Fibroblast of lung (primary cell): ENCODE results near the gene ARHGEF19. TPM values are rescaled to one million over a fixed set of nuclear protein-coding genes. Genes with fewer than 3 reads are reported as not detected.
A peak's percentile ranks its signal among the peaks of the same experiment; 100 is the strongest.
"Not testable (repeated sequence)": the region's sequence is repeated elsewhere in the genome, so short reads cannot be mapped to it uniquely, and the experiment has no call there.

Experiments used
- DNase-seq, 2 donors: peaks; one replicate each; pipeline versions ENCODE4 v3.0.0 to v3.0.0-alpha.2; 2010; ENCODE audit warnings: low read depth in 2 of 2
- H2AFZ ChIP-seq: 2 replicates; pipeline ENCODE4 v1.5.1; 2012; ENCODE audit warnings: low read length, control low read depth, inconsistent platforms
- H3K27ac ChIP-seq: 2 replicates; pipeline ENCODE4 v1.5.1; 2011; ENCODE audit warnings: low read length, control low read depth; ENCODE audit not compliant: insufficient read depth
- H3K27me3 ChIP-seq: 2 replicates; pipeline ENCODE4 v1.5.1; 2011; ENCODE audit warnings: mild to moderate bottlenecking, low read length; ENCODE audit not compliant: control insufficient read depth, insufficient read depth
- H3K36me3 ChIP-seq: 2 replicates; pipeline ENCODE4 v1.5.1; 2011; ENCODE audit warnings: low read length; ENCODE audit not compliant: control insufficient read depth, insufficient read depth
- H3K4me1 ChIP-seq: 2 replicates; pipeline ENCODE4 v1.5.1; 2011; ENCODE audit warnings: low read length; ENCODE audit not compliant: control insufficient read depth, insufficient read depth; ENCODE audit errors: extremely low read depth
- H3K4me2 ChIP-seq: 2 replicates; pipeline ENCODE4 v1.5.1; 2011; ENCODE audit warnings: low read length, control low read depth; ENCODE audit not compliant: insufficient read depth; ENCODE audit errors: extremely low read depth
- H3K4me3 ChIP-seq, 4 experiments: fragments of 200-600 bp in 1 of 4; sonication (generic) in 1 of 4; replicated peaks in 1 of 4; 2 replicates each; pipeline ENCODE4 v1.5.1; 2011 to 2016; ENCODE audit warnings: low read length in 4 of 4, low read depth in 3 of 4, mild to moderate bottlenecking in 3 of 4, control low read depth in 2 of 4, inconsistent platforms in 1 of 4, mixed read lengths in 1 of 4; ENCODE audit not compliant: insufficient read depth in 1 of 4; ENCODE audit errors: control extremely low read depth in 1 of 4
- H3K79me2 ChIP-seq: 2 replicates; pipeline ENCODE4 v1.5.1; 2012; ENCODE audit warnings: mild to moderate bottlenecking, low read length, inconsistent platforms; ENCODE audit not compliant: control insufficient read depth, insufficient read depth
- H3K9ac ChIP-seq: 2 replicates; pipeline ENCODE4 v1.5.1; 2011; ENCODE audit warnings: mild to moderate bottlenecking, low read length, control low read depth; ENCODE audit not compliant: insufficient read depth
- H3K9me3 ChIP-seq: 2 replicates; pipeline ENCODE4 v1.5.1; 2012; ENCODE audit warnings: low read depth, low read length; ENCODE audit not compliant: control insufficient read depth, insufficient read depth
- H4K20me1 ChIP-seq: 2 replicates; pipeline ENCODE4 v1.5.1; 2011; ENCODE audit warnings: low read length; ENCODE audit not compliant: control insufficient read depth, insufficient read depth; ENCODE audit errors: extremely low read depth
- EZH2 ChIP-seq: IDR thresholded peaks from 2 replicates; pipeline ENCODE4 v1.5.1; 2012; ENCODE audit warnings: low read length, control low read depth, mild to moderate bottlenecking; ENCODE audit errors: missing control alignments
- polyA plus RNA-seq, 2 donors: library from polyadenylated mRNA; depleted of rRNA in 1 of 2; stranded (reverse) in 1 of 2; unstranded in 1 of 2; fragments of >200 nt; gene quantifications; 2 replicates each; pipeline ENCODE4 v1.2.1, GENCODE V29; 2011 to 2012; ENCODE audit warnings: missing spikeins in 1 of 2
- total RNA-seq: library from RNA; depleted of rRNA; stranded (reverse); fragments of >200 nt; gene quantifications from 2 replicates; pipeline ENCODE4 v1.2.1, GENCODE V29; 2014
- TF ChIP-seq, protein P1 (sequence below), 2 donors: IDR thresholded peaks in 1 of 2; conservative IDR thresholded peaks in 1 of 2; 1 replicate in 1 of 2; 2 replicates in 1 of 2; pipeline ENCODE4 v1.5.1; 2011 to 2012; ENCODE audit warnings: low read length in 2 of 2, control low read depth in 1 of 2, inconsistent platforms in 1 of 2, low read depth in 1 of 2, mild to moderate bottlenecking in 1 of 2

The ARHGEF19 gene
- total and polyA plus RNA-seq, 2 donors (not counting 1 experiment from before 2014, with no cell fraction given) = 3.3 TPM

DNA sequence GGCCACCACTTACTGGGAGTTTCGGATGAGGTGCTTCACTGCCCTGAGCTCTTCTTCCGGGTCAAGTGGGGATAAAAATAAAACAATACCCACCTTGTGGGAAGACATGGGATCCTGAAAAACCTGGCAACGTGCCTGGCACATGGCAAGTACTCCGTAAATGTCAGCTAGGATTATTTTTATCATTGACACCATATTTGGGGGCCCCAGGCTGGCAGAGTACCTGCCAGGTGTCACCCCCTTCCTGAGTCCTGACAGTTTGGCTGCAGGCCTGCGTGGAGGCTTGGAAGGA lies 47.4 kb downstream of the ARHGEF19 start:
- H2AFZ ChIP-seq = no peak overlapping the region
- no peak overlapping the region for H3K9ac ChIP-seq
- H3K79me2 ChIP-seq = no peaks in the 10 kb centered on the region
- H3K9me3 ChIP-seq = no peaks in the 10 kb centered on the region
- no peak for DNase-seq
- H3K36me3 ChIP-seq = no peaks in the 10 kb centered on the region
- no peaks in the 10 kb centered on the region for H4K20me1 ChIP-seq
- H3K4me1 ChIP-seq = peaks cover 4% of the 10 kb centered on the region
- no peak overlapping the region for H3K4me2 ChIP-seq
- TF ChIP-seq, protein P1, sequence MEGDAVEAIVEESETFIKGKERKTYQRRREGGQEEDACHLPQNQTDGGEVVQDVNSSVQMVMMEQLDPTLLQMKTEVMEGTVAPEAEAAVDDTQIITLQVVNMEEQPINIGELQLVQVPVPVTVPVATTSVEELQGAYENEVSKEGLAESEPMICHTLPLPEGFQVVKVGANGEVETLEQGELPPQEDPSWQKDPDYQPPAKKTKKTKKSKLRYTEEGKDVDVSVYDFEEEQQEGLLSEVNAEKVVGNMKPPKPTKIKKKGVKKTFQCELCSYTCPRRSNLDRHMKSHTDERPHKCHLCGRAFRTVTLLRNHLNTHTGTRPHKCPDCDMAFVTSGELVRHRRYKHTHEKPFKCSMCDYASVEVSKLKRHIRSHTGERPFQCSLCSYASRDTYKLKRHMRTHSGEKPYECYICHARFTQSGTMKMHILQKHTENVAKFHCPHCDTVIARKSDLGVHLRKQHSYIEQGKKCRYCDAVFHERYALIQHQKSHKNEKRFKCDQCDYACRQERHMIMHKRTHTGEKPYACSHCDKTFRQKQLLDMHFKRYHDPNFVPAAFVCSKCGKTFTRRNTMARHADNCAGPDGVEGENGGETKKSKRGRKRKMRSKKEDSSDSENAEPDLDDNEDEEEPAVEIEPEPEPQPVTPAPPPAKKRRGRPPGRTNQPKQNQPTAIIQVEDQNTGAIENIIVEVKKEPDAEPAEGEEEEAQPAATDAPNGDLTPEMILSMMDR (conservative IDR thresholded peaks at IDR 0.05 in 1 of 2, IDR thresholded peaks at IDR 0.05 in 1 of 2; ENCODE audit: low read depth in 1 of 2, low read length in 2 of 2) = no peak
- no peak for TF ChIP-seq EZH2
- H3K27me3 ChIP-seq = no peaks in the 10 kb centered on the region
- H3K27ac ChIP-seq = no peak overlapping the region
- H3K4me3 ChIP-seq = no peak overlapping the region

DNA sequence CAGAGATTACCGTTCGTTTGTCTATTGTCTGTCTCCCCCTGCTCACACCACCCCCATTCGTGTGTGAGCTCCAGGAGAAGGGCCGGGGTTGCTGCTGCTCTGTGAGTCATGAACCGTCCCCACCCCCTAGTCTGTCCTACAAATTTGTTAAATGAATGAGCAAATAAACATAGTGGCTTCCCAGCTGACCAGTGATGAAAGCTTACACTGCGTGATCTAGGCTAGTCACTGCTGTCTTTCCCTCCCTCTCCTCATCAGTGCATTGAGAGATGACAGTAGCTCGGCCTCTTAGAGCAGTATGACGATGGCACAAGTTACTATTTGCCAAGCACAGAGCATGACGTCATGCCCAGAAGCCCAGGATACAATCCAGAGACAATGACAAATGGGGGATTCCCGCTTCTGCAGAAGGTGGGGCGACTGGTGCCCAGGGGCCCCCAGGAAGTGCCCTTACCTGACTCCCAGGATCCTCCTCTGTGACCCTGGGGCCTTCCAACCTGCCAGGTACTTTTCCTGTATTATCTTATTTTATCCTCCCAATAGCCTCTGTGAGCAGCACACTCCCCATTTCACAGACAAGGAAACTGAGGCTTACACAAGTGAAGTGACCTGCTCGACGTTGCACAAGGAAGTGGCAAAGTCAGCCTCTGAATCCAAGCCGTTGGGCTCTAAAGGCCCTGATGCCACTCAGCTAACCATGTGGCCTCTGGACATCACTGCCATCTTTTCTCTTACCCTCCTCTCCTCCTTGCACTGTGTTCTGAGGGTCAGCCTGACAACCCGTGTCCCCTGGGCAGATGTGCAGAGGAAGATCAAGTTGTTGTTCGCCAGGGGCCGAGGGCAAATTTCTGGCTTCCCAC lies 48.0 kb downstream of the ARHGEF19 start:
- no peak overlapping the region for H3K4me2 ChIP-seq
- no peaks in the 10 kb centered on the region for H3K27me3 ChIP-seq
- no peaks in the 10 kb centered on the region for H3K79me2 ChIP-seq
- peak overlapping the region; percentile 45 for H3K27ac ChIP-seq
- TF ChIP-seq, protein P1 (conservative IDR thresholded peaks at IDR 0.05 in 1 of 2, IDR thresholded peaks at IDR 0.05 in 1 of 2; ENCODE audit: low read depth in 1 of 2, low read length in 2 of 2) = no peak
- TF ChIP-seq EZH2 = no peak
- no peaks in the 10 kb centered on the region for H3K9me3 ChIP-seq
- no peak overlapping the region for H2AFZ ChIP-seq
- no peak overlapping the region for H3K4me3 ChIP-seq
- H3K9ac ChIP-seq = no peak overlapping the region
- peaks cover 4% of the 10 kb centered on the region for H3K4me1 ChIP-seq
- no peaks in the 10 kb centered on the region for H3K36me3 ChIP-seq
- DNase-seq = peak; percentile 98
- H4K20me1 ChIP-seq = no peaks in the 10 kb centered on the region

DNA sequence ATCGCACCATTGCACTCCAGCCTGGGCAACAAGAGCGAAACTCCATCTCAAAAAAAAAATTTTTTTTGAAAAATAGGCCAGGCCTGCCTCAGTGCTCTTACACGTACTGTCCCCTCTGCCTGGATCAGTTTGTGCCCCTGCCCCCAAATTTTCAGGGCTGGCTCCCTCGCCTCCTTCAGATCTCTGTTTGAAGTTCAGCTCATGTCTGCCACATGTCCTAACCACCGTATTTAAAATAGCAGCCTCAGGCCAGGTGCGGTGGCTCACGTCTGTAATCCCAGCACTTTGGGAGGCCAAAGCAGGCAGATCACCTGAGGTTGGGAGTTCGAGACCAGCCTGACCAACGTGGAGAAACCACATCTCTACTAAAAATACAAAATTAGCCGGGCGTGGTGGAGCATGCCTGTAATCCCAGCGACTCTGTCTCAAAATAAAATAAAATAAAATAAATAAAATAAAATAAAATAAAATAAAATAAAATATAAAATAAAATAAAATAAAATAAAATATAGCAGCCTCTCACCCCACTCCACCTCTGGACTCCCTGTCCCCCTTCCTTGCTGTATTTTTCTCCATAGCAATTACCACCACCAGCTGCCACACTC lies 48.7 kb downstream of the ARHGEF19 start:
- not testable (repeated sequence) for H3K79me2 ChIP-seq, H3K9ac ChIP-seq, H3K27ac ChIP-seq, H3K27me3 ChIP-seq, H2AFZ ChIP-seq, H3K9me3 ChIP-seq, H3K4me3 ChIP-seq, DNase-seq, H3K4me1 ChIP-seq, H3K36me3 ChIP-seq, H3K4me2 ChIP-seq, H4K20me1 ChIP-seq
